GM18511 (cell line): ENCODE results near the gene PRRC2B.
A peak's percentile ranks its signal among the peaks of the same experiment; 100 is the strongest.
"Not testable (repeated sequence)": the region's sequence is repeated elsewhere in the genome, so short reads cannot be mapped to it uniquely, and the experiment has no call there.

Experiments
- ATAC-seq: cut with Tn5 transposase; IDR thresholded peaks from one replicate; pipeline ENCODE4 v1.9.1; 2021; ENCODE audit warnings: mild to moderate bottlenecking, moderate library complexity; ENCODE audit not compliant: unreplicated experiment

Gene PRRC2B

GRCh38 chr9:131393622-131394463, at the start of gene PRRC2B:
Gene PRRC2B, plus strand, starts transcription at chr9:131394086. Its CDS starts 36,059 bp downstream, at chr9:131430145.
- ATAC-seq: peak; percentile 46

- not testable (repeated sequence) for ATAC-seq
Observed at GRCh38 chr9:131344931-131345535, 48.9 kb upstream of the PRRC2B start.

GRCh38 chr9:131346559-131346958, 47.3 kb upstream of the PRRC2B start:
- no peak for ATAC-seq

GRCh38 chr9:131347376-131348020, 46.4 kb upstream of the PRRC2B start:
- no peak for ATAC-seq

GRCh38 chr9:131348631-131349521, 45.0 kb upstream of the PRRC2B start:
- no peak for ATAC-seq

GRCh38 chr9:131349522-131349880, 44.4 kb upstream of the PRRC2B start:
- no peak for ATAC-seq

- no peak for ATAC-seq
Observed at GRCh38 chr9:131349881-131350563, 43.9 kb upstream of the PRRC2B start.

- ATAC-seq: not testable (repeated sequence)
Observed at GRCh38 chr9:131356479-131356878, 37.4 kb upstream of the PRRC2B start.

GRCh38 chr9:131358556-131358955, 35.3 kb upstream of the PRRC2B start:
- no peak for ATAC-seq

- no peak for ATAC-seq
Observed at GRCh38 chr9:131361202-131361833, 32.6 kb upstream of the PRRC2B start.

- no peak for ATAC-seq
Observed at GRCh38 chr9:131365546-131365945, 28.3 kb upstream of the PRRC2B start.

GRCh38 chr9:131366761-131367401, 27.0 kb upstream of the PRRC2B start:
- ATAC-seq: no peak

- no peak for ATAC-seq
Observed at GRCh38 chr9:131367450-131367849, 26.4 kb upstream of the PRRC2B start.

GRCh38 chr9:131370638-131371037, 23.2 kb upstream of the PRRC2B start:
- no peak for ATAC-seq

- ATAC-seq: not testable (repeated sequence)
Observed at GRCh38 chr9:131372599-131372973, 21.3 kb upstream of the PRRC2B start.

- ATAC-seq: not testable (repeated sequence)
Observed at GRCh38 chr9:131374638-131375037, 19.2 kb upstream of the PRRC2B start.

GRCh38 chr9:131379056-131379455, 14.8 kb upstream of the PRRC2B start:
- no peak for ATAC-seq

- ATAC-seq: no peak
Observed at GRCh38 chr9:131382850-131383729, 10.8 kb upstream of the PRRC2B start.
